Activated CD4-positive, alpha-beta T cell treated with anti-CD3 and anti-CD28 coated beads, Interleukin-2, amount 10 ng/mL, durations not matched to agents 24 days and 14 days (primary cell): ENCODE results near the gene SF3B4. TPM values are rescaled to one million over a fixed set of nuclear protein-coding genes. Genes with fewer than 3 reads are reported as not detected.
"Not testable (repeated sequence)": the region's sequence is repeated elsewhere in the genome, so short reads cannot be mapped to it uniquely, and the experiment has no call there.

Experiments
- DNase-seq: peaks from one replicate; pipeline ENCODE4 v3.0.0; 2022
- H3K27ac Mint-ChIP-seq: one replicate; pipeline ENCODE4 v1.8.0; 2022; ENCODE audit warnings: mild to moderate bottlenecking, mixed read lengths
- H3K27me3 Mint-ChIP-seq: one replicate; pipeline ENCODE4 v1.8.0; 2022; ENCODE audit warnings: mixed read lengths
- H3K36me3 Mint-ChIP-seq: one replicate; pipeline ENCODE4 v1.8.0; 2022; ENCODE audit warnings: low read depth, mild to moderate bottlenecking, mixed read lengths
- H3K4me1 Mint-ChIP-seq: one replicate; pipeline ENCODE4 v1.8.0; 2021; ENCODE audit warnings: mixed read lengths
- H3K4me3 Mint-ChIP-seq: one replicate; pipeline ENCODE4 v1.8.0; 2022; ENCODE audit warnings: mild to moderate bottlenecking, moderate library complexity, mixed read lengths
- H3K9me3 Mint-ChIP-seq: one replicate; pipeline ENCODE4 v1.8.0; 2021; ENCODE audit warnings: mixed read lengths
- intact Hi-C: fragments of 100-400 bp; cut with micrococcal nuclease; formaldehyde crosslinking; loops from one replicate; pipeline ENCODE4 v1.15.1; 2023
- total RNA-seq: library from RNA; stranded (reverse); gene quantifications from 2 replicates; pipeline ENCODE4 v1.2.3, GENCODE V29; 2022

The SF3B4 gene
- total RNA-seq, 1 donor from 2014 or later, result 124 TPM

DNA sequence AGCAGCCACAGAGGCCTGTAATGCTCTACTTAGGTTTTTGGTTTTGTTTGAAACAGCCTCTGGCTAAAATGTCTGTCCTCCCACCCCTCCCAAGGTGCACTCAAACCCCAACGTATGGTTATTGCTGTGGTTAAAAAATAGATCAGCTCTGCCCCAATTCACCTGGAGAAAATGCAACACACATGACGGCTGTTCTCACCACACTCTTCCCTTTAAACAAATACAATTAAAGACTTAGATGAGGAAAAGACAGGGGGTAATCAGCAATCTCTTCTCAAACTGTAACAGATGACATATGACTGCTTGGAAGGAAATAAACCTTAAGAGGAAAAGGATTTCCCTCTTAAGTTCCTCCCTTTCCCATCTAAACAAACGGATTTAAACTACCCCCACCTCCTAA, 15.3 kb upstream of the SF3B4 start:
- Mint-ChIP-seq H3K4me3 (no peak overlapping the region), H3K27ac (peak overlapping the region; percentile 71)

DNA sequence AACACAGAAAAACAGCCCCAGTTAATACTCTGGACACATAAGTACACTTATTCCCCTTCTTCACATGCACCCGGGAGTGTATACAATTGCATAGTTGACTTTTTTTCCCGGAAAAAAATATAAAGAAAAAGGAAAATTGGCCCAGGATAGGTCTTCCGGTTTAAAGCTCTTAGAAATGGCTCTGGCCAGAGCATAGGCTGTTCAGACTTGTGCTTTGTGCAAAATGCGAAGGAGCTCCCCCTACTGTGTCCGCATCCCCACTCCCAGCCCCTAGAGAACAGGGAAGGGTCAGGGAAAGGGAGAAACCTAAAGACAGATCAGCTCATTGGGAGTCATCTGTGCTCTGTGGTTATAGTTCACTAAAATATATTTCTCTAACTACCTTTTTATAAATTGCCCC, 14.6 kb upstream of the SF3B4 start:
- H3K27me3 Mint-ChIP-seq, result no peaks in the 10 kb centered on the region
- H3K27ac Mint-ChIP-seq, result no peak overlapping the region
- peaks cover 31% of the 10 kb centered on the region for H3K4me1 Mint-ChIP-seq
- no peaks in the 10 kb centered on the region for H3K9me3 Mint-ChIP-seq
- no peak for DNase-seq
- H3K36me3 Mint-ChIP-seq, result peaks cover 28% of the 10 kb centered on the region
- intact Hi-C loops, result no loop called here
- no peak overlapping the region for H3K4me3 Mint-ChIP-seq

More for the DNA sequence above, 15.3 kb upstream of the SF3B4 start:
- Mint-ChIP-seq H3K27me3 (no peaks in the 10 kb centered on the region), H3K4me1 (peaks cover 24% of the 10 kb centered on the region), H3K36me3 (peaks cover 28% of the 10 kb centered on the region), H3K9me3 (no peaks in the 10 kb centered on the region)
- no peak for DNase-seq
- intact Hi-C loops, result no loop called here

DNA sequence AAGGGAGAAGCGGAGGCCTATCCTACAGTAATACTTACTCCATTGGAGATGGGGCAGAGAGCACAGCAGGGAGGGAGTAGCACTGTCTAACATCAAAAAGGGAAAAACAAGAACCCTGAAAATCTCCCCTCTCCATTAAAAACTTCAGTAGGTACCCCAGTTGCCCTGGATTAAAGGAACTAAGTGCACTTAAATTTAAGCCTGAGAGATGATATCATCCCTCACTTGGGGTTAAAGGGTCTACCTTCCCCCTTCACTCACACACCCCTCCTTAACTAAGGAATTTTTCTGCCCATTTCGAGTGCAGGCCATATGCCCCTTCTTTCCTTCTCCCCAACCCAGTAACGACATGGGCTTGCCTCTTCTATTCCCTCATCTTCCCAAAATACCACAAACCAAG, 12.8 kb upstream of the SF3B4 start:
- Mint-ChIP-seq H3K36me3 (peaks cover 20% of the 10 kb centered on the region), H3K27me3 (no peaks in the 10 kb centered on the region), H3K4me3 (no peak overlapping the region), H3K4me1 (peaks cover 39% of the 10 kb centered on the region), H3K27ac (no peak overlapping the region), H3K9me3 (no peaks in the 10 kb centered on the region)
- DNase-seq, result no peak
- intact Hi-C loops, result no loop called here

DNA sequence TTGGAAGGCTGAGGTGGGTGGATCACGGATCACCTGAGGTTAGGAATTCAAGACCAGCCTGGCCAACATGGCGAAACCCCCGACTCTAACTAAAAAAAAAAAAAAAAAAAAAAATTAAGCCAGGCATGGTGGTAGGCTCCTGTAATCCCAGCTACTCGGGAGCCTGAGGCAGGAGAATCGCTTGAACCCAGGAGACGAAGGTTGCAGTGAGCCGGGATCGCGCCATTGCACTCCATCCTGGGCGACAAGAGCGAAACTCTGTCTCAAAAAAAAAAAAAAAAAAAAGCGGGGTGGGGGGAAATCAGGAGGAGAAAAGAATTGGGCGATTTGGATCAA, 11.0 kb upstream of the SF3B4 start:
- Mint-ChIP-seq H3K4me1 (peaks cover 42% of the 10 kb centered on the region), H3K4me3 (peak overlapping the region; percentile 73), H3K27ac (peak overlapping the region; percentile 86)
- H3K27me3 Mint-ChIP-seq, DNase-seq, H3K9me3 Mint-ChIP-seq, H3K36me3 Mint-ChIP-seq: not testable (repeated sequence)
- intact Hi-C loops, result loop anchor here (1.0 to 5.0 kb wide), 3 partner anchors 11 to 69 kb away; partner anchors contain the start of gene SF3B4

DNA sequence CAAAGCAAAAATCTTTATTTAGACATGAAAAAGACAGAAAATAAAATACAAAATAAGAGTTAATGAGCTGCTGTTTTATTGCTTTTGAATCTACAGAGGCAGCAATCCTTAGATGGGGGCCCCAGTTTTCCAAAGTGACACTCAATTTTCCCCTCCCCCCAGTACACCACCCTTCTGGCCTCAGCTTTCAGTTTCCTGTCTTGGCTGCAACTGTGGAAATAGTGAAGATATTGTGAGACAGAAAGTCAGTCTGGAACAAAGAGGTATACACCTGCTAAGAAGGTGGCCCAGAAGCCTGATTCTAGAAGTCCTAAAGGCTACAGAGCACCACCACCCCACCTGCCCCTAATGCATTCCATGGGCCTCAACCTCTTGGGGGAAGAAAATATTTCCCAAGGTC, 10.2 kb upstream of the SF3B4 start:
- H3K4me1 Mint-ChIP-seq, result peaks cover 33% of the 10 kb centered on the region
- peak; percentile 76 for DNase-seq
- H3K27ac Mint-ChIP-seq, result peak overlapping the region; percentile 72
- intact Hi-C loops, result loop anchor here (2.0 to 5.0 kb wide), 2 partner anchors 49 to 70 kb away; no protein-coding TSS in a partner anchor
- H3K27me3 Mint-ChIP-seq, result no peaks in the 10 kb centered on the region
- peaks cover under 1% of the 10 kb centered on the region for H3K36me3 Mint-ChIP-seq
- H3K4me3 Mint-ChIP-seq, result peak overlapping the region; percentile 64
- no peaks in the 10 kb centered on the region for H3K9me3 Mint-ChIP-seq

DNA sequence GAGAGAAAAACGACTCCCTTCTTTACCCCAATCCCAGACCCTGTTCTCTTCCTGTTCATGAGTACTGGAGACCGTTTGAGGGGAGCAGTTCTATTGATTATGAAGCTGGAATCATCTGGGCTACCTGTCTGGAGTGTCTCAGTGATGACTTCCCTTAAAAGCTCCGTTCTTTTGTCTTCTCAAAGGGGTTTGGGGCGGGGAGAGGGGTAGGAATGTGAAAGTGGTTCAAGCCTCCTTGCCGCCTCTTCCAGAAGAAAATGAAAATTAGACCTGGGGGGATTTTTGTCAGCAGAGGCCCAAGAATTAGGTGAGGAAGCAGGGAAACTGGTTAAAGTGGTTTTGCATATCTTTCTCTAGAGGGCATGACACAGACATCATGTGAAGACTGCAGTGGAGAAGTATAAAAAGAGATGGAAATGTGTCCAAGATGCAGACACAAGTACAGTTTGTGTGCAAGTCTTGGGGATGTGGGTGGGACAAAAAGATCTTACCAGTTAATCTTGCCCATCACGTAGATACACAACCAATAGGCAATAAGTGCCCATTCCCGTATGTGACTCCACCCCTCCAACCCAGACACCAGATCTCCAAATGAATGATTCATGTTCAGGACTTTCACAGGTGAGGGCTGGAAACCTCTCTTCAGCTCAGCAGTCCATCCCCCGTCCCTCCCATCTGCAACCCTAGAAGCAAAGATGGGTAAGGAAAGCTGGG, 9.5 kb upstream of the SF3B4 start:
- no peak for DNase-seq
- H3K4me3 Mint-ChIP-seq, result peak overlapping the region; percentile 64
- intact Hi-C loops, result loop anchor here (5.0 kb wide), 1 partner anchor 70 kb away; no protein-coding TSS in a partner anchor

DNA sequence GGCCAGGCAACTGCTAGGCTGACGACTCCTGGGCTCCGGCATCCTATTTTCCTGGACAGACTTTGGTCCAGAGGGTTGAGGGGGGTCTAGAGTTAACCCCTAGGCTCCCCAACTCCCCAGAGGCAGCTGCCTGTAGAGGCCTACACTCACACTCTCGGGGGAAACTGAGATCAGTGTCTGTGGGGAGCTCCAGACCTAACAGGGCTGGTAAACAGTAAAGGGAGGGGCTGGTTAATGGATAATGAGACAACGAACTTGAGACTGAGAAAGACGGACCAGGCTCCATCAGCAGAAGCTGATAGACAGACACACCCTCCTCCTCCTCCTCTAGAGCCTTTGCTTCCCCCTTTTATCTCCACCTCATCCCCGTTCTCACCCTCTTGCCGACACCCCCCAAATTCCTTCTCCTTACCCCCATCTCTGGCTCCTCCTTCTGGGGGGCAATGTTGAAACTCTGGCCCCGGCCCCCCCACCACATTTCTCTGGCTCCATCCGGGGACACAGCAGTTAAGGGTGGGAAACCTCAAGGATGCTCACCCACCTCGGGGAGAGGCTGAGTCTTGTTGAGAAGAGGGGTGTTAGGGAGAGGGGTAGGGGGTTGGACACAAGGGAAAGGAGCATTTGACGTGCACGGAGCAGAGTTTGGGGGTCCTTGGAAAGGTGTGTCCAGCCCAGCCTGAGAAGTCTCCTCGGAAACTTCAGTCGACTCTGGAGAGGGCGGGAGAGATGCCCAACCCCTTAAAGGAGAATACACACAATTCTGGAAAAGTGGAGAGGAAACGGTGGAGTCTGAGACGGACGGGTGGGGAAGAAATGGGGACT, 8.8 kb upstream of the SF3B4 start, which contains the start of gene MTMR11:
MTMR11 (minus strand) TSS at position 710 of the 822 bp plus-strand sequence; CDS start at position 478, 232 bp downstream.
- Mint-ChIP-seq H3K27ac (peak within 1 kb of the TSS; percentile 72), H3K4me3 (peak within 1 kb of the TSS; percentile 64), H3K4me1 (peaks cover 39% of the 10 kb centered on the region), H3K27me3 (no peaks in the 10 kb centered on the region), H3K9me3 (peaks cover 6% of the 10 kb centered on the region), H3K36me3 (peaks cover 4% of the 10 kb centered on the region)
- no peak for DNase-seq
- intact Hi-C loops, result loop anchor here (5.0 kb wide), 1 partner anchor 71 kb away; no protein-coding TSS in a partner anchor

More for the DNA sequence above, 9.5 kb upstream of the SF3B4 start:
- no peaks in the 10 kb centered on the region for H3K36me3 Mint-ChIP-seq
- peak overlapping the region; percentile 72 for H3K27ac Mint-ChIP-seq
- H3K27me3 Mint-ChIP-seq, result no peaks in the 10 kb centered on the region
- no peaks in the 10 kb centered on the region for H3K9me3 Mint-ChIP-seq
- peaks cover 33% of the 10 kb centered on the region for H3K4me1 Mint-ChIP-seq

DNA sequence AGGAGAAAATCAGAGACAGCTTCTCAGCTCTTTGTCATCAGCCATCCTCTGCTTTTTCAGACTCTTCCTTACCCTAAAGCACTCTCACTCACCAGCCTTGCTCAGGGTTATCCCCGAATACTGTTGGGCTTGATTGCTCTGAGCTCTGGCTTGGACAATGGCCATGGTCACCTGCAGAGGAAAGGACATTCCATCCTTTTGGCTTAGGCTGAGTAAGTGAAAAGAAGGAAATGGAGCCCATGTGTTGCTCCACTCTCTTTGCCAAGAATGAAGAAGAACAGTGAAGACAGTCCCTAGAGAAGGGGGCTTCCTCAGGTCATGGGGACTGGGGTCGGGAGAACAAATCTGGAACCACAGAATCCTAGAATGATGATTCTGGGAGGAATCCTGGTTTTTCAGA, 6.8 kb upstream of the SF3B4 start:
- Mint-ChIP-seq H3K4me3 (no peak overlapping the region), H3K27ac (no peak overlapping the region), H3K4me1 (peaks cover 52% of the 10 kb centered on the region), H3K27me3 (no peaks in the 10 kb centered on the region), H3K36me3 (peaks cover 7% of the 10 kb centered on the region), H3K9me3 (peaks cover 6% of the 10 kb centered on the region)
- DNase-seq, result no peak
- intact Hi-C loops, result no loop called here

DNA sequence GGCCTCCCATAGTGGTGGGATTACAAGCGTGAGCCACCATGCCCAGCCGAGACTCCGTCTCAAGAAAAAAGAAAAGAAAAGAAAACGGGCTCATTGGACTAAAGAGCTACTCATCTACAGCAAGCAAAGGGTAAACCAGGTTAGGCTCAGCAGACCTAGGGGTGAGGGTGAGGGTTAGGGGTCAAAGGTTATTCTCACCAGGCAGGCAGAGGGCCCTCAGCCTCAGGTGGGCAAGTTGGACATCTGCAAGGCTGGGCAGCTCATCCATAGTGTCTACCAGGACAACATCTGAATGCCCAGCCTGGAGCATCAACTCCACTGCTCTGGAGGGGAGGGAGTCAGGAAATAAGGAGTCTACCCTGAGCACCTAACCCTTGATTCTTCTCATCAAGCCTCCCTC, 5.6 kb upstream of the SF3B4 start:
- Mint-ChIP-seq H3K27ac (no peak overlapping the region), H3K27me3 (no peaks in the 10 kb centered on the region), H3K36me3 (peaks cover 7% of the 10 kb centered on the region), H3K4me3 (no peak overlapping the region), H3K4me1 (peaks cover 54% of the 10 kb centered on the region), H3K9me3 (peaks cover 6% of the 10 kb centered on the region)
- intact Hi-C loops, result no loop called here
- no peak for DNase-seq

DNA sequence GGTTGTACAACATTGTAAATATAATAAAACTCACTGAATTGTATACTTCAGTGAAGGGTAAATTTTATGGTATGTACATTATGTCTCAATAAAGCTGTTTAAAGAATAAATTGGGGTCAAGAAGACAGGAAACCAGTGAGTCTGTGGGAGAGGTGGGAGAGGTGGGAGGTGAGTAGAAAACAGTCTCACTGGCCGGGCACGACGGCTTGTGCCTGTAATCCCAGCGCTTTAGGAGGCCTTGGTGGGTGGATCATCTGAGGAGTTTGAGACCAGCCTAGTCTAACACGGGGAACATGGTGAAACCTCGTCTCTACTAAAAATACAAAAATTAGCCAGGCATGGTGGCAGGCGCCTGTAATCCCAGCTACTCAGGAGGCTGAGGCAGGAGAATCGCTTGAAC, 4.9 kb upstream of the SF3B4 start:
- H3K27me3 Mint-ChIP-seq, result no peaks in the 10 kb centered on the region
- H3K36me3 Mint-ChIP-seq, result peaks cover 9% of the 10 kb centered on the region
- no peak for DNase-seq
- no peak overlapping the region for H3K27ac Mint-ChIP-seq
- H3K9me3 Mint-ChIP-seq, result peaks cover 6% of the 10 kb centered on the region
- intact Hi-C loops, result no loop called here
- no peak overlapping the region for H3K4me3 Mint-ChIP-seq
- H3K4me1 Mint-ChIP-seq, result peaks cover 48% of the 10 kb centered on the region

DNA sequence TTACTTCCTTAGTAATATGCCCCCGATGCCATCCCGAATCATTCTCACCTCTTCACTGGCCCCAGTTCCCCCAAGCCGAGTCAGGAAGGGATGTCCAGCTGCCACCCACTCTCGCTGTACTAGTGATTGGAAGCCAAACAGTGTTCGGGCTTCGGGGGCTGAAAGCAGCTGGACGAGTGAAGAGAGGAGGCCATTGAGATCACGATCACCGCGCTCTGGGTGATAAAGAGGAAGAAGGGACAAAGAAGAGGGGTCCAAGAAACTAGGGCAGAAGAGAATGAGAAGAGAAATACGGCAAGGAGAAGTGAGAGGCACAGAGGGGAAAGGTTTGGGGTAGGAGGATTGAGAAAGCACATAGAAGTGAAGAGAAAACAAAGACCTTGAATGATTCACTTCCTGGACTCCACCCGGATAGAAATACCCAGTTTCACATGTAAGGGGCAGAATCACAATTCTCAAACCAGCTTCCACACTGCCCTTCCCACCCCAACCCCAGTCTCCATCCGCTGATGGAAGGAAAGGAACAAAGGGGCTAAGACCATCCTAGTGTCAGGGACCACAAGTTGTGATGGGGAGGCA, 3.7 kb upstream of the SF3B4 start:
- DNase-seq, result peak; percentile 61
- Mint-ChIP-seq H3K4me1 (peaks cover 43% of the 10 kb centered on the region), H3K36me3 (peaks cover 16% of the 10 kb centered on the region), H3K27ac (peak overlapping the region; percentile 78), H3K9me3 (peaks cover 6% of the 10 kb centered on the region), H3K27me3 (no peaks in the 10 kb centered on the region), H3K4me3 (peak overlapping the region; percentile 59)
- intact Hi-C loops, result no loop called here

DNA sequence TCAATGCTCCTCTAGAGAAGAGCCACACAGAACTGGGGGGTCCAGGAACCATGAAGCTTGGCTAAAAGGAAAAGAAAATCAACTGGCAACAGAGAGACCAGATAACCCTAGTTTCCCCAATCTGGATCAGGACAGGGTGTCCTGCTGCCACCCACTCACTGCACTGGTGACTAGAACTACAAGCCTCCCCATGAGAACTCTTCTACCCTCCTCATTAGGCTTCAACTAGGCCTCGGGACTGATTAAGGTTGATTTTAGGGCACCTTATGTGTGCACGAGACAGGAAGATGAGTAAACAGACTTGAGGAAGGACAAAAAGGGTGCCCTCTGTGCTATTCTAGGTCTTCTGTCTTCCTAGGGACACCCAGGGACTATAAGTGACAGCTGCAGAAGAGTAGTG, 2.3 kb upstream of the SF3B4 start:
- H3K27me3 Mint-ChIP-seq, result no peaks in the 10 kb centered on the region
- intact Hi-C loops, result no loop called here
- peak overlapping the region; percentile 51 for H3K27ac Mint-ChIP-seq
- H3K4me3 Mint-ChIP-seq, result peak overlapping the region; percentile 59
- DNase-seq, result no peak
- H3K36me3 Mint-ChIP-seq, result peaks cover 30% of the 10 kb centered on the region
- peaks cover 53% of the 10 kb centered on the region for H3K4me1 Mint-ChIP-seq
- H3K9me3 Mint-ChIP-seq, result peaks cover 6% of the 10 kb centered on the region

DNA sequence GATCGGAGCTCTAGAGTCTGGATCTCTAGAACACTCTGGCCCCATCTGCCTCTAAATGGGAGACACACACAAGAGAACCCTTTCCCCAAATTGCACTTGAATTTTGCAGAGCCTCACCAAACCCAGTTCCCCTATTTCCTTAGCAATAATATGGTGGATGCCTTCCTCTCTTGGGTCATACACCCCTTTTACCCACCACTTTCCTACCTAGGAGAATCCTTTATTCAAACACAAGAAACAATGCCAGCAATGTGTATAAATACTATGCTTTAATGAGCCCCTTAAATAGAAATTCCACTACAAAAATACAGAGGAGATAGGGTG, 760 bp upstream of the SF3B4 start:
- Mint-ChIP-seq H3K9me3 (peaks cover 6% of the 10 kb centered on the region), H3K4me1 (peaks cover 60% of the 10 kb centered on the region), H3K4me3 (peak overlapping the region; percentile 97), H3K27me3 (no peaks in the 10 kb centered on the region), H3K36me3 (peaks cover 45% of the 10 kb centered on the region), H3K27ac (peak overlapping the region; percentile 94)
- no peak for DNase-seq
- intact Hi-C loops, result no loop called here

DNA sequence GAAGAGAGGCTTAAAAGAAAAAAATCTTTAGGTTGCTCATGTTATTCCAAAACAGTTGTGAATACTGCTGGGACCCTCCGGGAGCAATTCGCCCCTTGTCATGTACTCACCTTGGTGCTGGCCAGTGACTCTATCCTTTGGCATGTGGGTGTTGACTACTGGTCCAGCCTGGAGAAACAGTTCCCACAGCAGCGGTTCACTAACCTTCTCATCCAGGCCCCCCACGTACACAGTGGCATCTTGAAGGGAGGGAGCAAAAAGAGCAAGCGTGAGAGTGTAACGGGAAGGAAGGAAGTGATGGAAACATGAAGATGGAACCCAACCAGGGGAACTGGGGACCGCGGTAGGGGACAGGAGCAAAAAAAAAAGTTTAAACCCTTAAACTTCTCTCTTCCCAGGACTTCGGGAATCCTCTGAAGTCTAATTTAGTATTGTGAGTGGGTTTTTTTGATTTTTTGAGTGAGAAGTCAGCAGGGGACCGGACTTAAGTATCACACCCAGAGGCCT, 494 bp downstream of the SF3B4 start:
- Mint-ChIP-seq H3K9me3 (peaks cover 6% of the 10 kb centered on the region), H3K27me3 (no peaks in the 10 kb centered on the region), H3K4me1 (peaks cover 62% of the 10 kb centered on the region), H3K27ac (peak overlapping the region; percentile 94), H3K36me3 (peaks cover 55% of the 10 kb centered on the region), H3K4me3 (peak overlapping the region; percentile 97)
- intact Hi-C loops, result loop anchor here (1.0 kb wide), 3 partner anchors 12 to 39 kb away; partner anchors contain the start of gene BOLA1
- DNase-seq, result no peak
